Measurements from ENCODE around the gene EIF3F.

GRCh38 chr11:8000390-8000789 is 13.3 kb downstream of the EIF3F start:
- no peak for TF ChIP-seq CTCF (conservative IDR thresholded peaks at IDR 0.05)
- TF ChIP-seq EZH2 (IDR thresholded peaks at IDR 0.05; ENCODE audit: low read depth): no peak

Measured in PC-9 (cell line).